Limb (tissue), 2 donors: ENCODE results near the gene CHMP6.
A peak's percentile ranks its signal among the peaks of the same experiment; 100 is the strongest.

Experiments used
- DNase-seq, 2 donors: peaks; one replicate each; pipeline ENCODE4 v3.0.0-alpha.2; 2016; ENCODE audit errors: extremely low spot score in 2 of 2

Gene CHMP6

GRCh38 chr17:81042606-81043005 is 51.0 kb downstream of the CHMP6 start:
- DNase-seq, result no peak

- no peak for DNase-seq
Observed at GRCh38 chr17:81043319-81043724, 51.7 kb downstream of the CHMP6 start.

GRCh38 chr17:81043725-81044427 is 52.2 kb downstream of the CHMP6 start:
- no peak for DNase-seq

GRCh38 chr17:81044428-81044763 is 52.8 kb downstream of the CHMP6 start:
- DNase-seq, result no peak

- peak; percentile 69 to 75 for DNase-seq
Observed at GRCh38 chr17:81044764-81045589, 53.3 kb downstream of the CHMP6 start.

GRCh38 chr17:81045590-81046095 is 54.0 kb downstream of the CHMP6 start:
- DNase-seq, result no peak

GRCh38 chr17:81046132-81046769 is 54.6 kb downstream of the CHMP6 start:
- no peak for DNase-seq

- no peak for DNase-seq
Observed at GRCh38 chr17:81046770-81047359, 55.2 kb downstream of the CHMP6 start.

GRCh38 chr17:81048827-81049371 is 57.3 kb downstream of the CHMP6 start:
- no peak for DNase-seq

GRCh38 chr17:81049372-81049911 is 57.8 kb downstream of the CHMP6 start:
- no peak for DNase-seq
